ENCODE measurements around the gene SS18L1.

DNA sequence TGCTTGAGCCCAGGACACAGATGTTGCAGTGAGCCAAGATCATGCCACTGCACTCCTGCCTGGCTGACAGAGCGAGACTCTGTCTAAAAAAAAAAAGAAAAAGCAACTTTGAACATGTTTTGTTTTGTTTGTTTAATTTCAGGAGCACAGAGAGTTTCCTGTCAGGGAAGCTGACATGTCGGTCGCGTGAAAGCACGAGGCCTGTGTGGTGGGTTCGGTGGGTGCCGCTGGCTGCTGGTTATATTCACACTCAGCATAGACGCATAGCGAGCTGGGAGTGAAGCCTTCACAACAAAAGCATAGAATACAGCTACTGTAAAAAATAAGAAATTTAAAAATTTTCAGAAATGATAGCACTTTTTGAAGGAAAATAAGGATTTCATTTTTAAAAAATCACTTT lies 53.7 kb downstream of the SS18L1 start:
- TF ChIP-seq SMAD1 (IDR thresholded peaks at IDR 0.05; ENCODE audit: low read depth, partially characterized antibody) (no peak), ESRRA (IDR thresholded peaks at IDR 0.05; ENCODE audit: low read length) (no peak)
- TF ChIP-seq, protein P1, sequence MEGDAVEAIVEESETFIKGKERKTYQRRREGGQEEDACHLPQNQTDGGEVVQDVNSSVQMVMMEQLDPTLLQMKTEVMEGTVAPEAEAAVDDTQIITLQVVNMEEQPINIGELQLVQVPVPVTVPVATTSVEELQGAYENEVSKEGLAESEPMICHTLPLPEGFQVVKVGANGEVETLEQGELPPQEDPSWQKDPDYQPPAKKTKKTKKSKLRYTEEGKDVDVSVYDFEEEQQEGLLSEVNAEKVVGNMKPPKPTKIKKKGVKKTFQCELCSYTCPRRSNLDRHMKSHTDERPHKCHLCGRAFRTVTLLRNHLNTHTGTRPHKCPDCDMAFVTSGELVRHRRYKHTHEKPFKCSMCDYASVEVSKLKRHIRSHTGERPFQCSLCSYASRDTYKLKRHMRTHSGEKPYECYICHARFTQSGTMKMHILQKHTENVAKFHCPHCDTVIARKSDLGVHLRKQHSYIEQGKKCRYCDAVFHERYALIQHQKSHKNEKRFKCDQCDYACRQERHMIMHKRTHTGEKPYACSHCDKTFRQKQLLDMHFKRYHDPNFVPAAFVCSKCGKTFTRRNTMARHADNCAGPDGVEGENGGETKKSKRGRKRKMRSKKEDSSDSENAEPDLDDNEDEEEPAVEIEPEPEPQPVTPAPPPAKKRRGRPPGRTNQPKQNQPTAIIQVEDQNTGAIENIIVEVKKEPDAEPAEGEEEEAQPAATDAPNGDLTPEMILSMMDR (IDR thresholded peaks at IDR 0.05 in 2 of 3, conservative IDR thresholded peaks at IDR 0.05 in 1 of 3; ENCODE audit: control insufficient read depth in 2 of 3, extremely low read depth in 1 of 3, insufficient read depth in 1 of 3, low read depth in 3 of 3, low read length in 3 of 3), result no peak
